UCSD-AML1 (cell line): ENCODE data around the gene ANXA11.

Experiments
- DNase-seq: peaks from one replicate; lab custom pipeline; 2025; ENCODE audit not compliant: unreplicated experiment; lab: John Stamatoyannopoulos, UW

Gene ANXA11

DNA sequence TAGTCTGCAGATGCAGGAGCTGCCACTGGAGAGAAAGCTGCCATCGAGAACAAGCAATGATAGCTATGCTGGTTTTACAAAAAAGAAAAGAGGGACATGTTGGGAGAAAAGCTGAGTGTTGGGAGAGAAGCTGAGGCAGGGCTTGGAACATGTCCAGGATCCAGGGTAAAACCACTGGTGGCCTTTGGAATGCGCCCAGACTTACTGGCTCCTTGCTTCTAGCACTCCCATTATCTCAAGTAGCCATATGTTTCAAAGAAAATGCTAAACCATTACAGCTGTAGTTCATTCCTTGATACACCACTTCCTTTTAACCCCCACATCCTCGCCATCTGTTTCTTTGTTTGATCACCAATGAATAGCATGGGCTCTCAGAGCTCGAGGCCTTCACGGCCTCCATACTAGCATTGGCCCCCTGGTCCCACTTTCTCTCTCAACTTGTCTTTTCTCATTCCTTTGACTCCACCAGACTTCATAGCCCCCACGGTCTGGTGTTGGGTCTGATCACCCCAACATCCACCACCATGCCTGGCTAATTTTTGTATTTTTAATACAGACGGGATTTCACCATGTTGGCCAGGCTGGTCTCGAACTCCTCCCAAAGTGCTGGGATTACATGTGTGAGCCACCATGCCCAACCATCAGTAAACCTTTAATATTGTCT lies 96.6 kb downstream of the ANXA11 start:
- DNase-seq: no peak

DNA sequence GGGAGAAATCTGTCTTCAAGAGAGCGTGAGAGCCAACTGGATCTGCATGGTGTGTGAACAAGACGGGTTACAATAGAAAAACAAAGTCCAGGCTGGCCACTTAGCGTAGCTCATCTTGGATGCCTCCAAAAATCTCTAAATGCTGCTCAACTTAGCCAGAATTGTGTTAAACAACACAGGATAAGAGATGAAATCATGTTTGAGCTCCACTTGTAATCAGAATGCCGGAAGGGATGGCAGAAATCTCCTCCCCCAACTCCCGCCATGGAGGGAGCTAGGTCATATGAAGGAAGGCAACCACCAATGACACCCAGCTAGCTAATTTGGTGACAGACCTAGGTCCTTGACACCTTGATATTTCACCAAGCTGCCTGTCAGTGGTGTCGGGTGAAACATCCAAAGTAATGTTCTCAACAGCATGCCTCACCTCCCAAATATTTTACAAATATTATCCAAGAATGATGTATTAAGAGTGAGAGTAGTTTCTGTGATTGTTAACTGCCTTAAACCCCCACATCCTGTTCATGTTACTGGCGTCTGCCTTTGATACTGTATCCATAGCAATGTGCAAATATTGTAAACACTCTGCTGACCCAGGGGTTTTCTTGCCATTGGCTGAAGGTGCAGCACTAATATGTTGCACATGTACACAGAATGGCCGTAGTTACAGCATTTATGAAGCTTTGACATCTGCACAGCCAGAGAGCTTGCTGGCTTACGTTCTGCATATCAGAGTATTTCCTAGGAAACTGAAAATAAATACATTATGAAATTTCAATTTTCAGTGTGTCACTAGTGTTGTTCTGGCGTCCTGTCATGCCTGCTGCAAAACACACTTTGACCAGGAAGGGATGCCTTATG lies 101.0 kb downstream of the ANXA11 start:
- no peak for DNase-seq
